Small intestine (tissue), 7 donors: ENCODE results near the gene JMJD6. TPM values are rescaled to one million over a fixed set of nuclear protein-coding genes. Genes with fewer than 3 reads are reported as not detected.
"Not testable (repeated sequence)": the region's sequence is repeated elsewhere in the genome, so short reads cannot be mapped to it uniquely, and the experiment has no call there.

ENCODE experiments used
- DNase-seq, 2 donors: peaks; one replicate each; pipeline versions ENCODE4 v3.0.0 to v3.0.0-alpha.2; 2013
- FAIRE-seq: peaks from 2 replicates; lab custom pipeline; 2012; peaks lifted over from hg19 to GRCh38; lab: Jason Lieb, UNC
- H3K27ac ChIP-seq, 3 donors: one replicate each; pipeline ENCODE4 v1.5.1; 2013; ENCODE audit warnings: low read length in 2 of 3, mild to moderate bottlenecking in 2 of 3, control low read depth in 1 of 3, inconsistent platforms in 1 of 3, low read depth in 1 of 3, moderate library complexity in 1 of 3
- H3K27me3 ChIP-seq, 3 donors: one replicate each; pipeline ENCODE4 v1.6.1; 2013; ENCODE audit warnings: low read length in 3 of 3, inconsistent platforms in 1 of 3; ENCODE audit not compliant: control insufficient read depth in 3 of 3, insufficient read depth in 3 of 3
- H3K36me3 ChIP-seq, 3 donors: one replicate each; pipeline ENCODE4 v1.6.1; 2013; ENCODE audit warnings: low read length in 3 of 3, inconsistent platforms in 1 of 3, low read depth in 1 of 3, mild to moderate bottlenecking in 1 of 3, moderate library complexity in 1 of 3; ENCODE audit not compliant: control insufficient read depth in 3 of 3, insufficient read depth in 2 of 3
- H3K4me1 ChIP-seq, 3 donors: one replicate each; pipeline ENCODE4 v1.6.1; 2013; ENCODE audit warnings: low read length in 2 of 3, inconsistent platforms in 1 of 3, low read depth in 1 of 3, mild to moderate bottlenecking in 1 of 3, moderate library complexity in 1 of 3; ENCODE audit not compliant: control insufficient read depth in 3 of 3, insufficient read depth in 2 of 3
- H3K4me3 ChIP-seq, 3 donors: one replicate each; pipeline ENCODE4 v1.5.1; 2013; ENCODE audit warnings: low read length in 3 of 3, control low read depth in 1 of 3, inconsistent platforms in 1 of 3, low read depth in 1 of 3, mild to moderate bottlenecking in 1 of 3, moderate library complexity in 1 of 3
- H3K9me3 ChIP-seq, 2 donors: one replicate each; pipeline ENCODE4 v1.6.1; 2013; ENCODE audit warnings: low read depth in 1 of 2, low read length in 1 of 2; ENCODE audit not compliant: control insufficient read depth in 2 of 2, insufficient read depth in 1 of 2
- WGBS, 3 donors: extraction: QIAGEN DNeasy Blood & Tissue Kit; methylation state at CpG; one replicate each; pipeline ENCODE4 v1.1.7; 2013; 5-methylcytosine and 5-hydroxymethylcytosine counted together
- polyA plus RNA-seq, 4 donors: library from polyadenylated mRNA; stranded (reverse) in 3 of 4; unstranded in 1 of 4; fragments of 200-250 nt in 3 of 4; fragments of 120-200 nt in 1 of 4; gene quantifications; one replicate each; pipeline versions ENCODE4 v1.2.1 to v1.2.3, GENCODE V29; 2013
- donor health status: healthy with polysubstance abuse.
- donor health status: control.
- donor health status: control.
- donor health status: Bipolar disorder and iron deficiency.
- donor health status: healthy.

Gene JMJD6
- polyA plus RNA-seq, 4 donors: 24.2 to 56.6 (median 39.1) TPM

DNA sequence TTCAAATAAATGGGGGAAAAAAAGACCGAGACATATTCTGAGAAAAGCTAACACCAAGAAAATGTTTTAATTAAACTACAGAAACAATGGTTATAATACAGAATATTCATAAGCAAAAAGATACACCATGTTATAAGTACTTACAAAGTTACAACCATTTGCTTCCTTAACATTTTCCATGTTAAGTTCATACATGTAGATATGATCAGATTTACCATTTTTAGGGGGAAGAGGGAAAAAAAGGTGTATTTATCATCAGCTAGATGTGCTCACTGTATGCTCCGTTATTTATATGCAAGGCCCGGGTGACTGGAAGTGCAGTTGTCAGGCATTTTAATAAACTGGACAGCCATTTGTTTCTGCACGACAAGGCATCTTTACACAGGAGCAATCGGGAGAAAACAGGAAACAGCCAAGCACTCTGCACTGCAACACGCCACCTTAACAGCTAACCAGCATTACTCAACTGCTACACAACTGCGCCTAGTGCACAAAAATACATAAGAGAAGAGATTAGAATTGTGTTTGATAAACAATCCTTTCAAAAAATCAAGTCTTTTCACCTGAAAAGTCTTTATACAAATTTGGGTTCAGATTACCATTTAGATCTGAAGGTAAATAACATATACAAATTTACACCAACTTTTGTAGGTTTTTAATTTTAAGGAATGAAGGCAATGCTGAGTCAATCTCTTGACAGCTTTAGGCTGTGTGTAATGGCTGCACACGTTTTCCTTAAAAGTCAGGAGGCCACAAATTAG, 7.9 kb upstream of the JMJD6 start:
- FAIRE-seq: no peak
- WGBS, 3 donors: 7 to 14% (median 7%) methylated on average over 8 of the region's 8 CpGs
- peak; percentile 38 for DNase-seq
- Histone ChIP-seq H3K9me3 (no peaks in the 10 kb centered on the region), H3K4me1 (peaks cover 0 to 13% (median 5%) of the 10 kb centered on the region in 3 donors), H3K27me3 (no peaks in the 10 kb centered on the region), H3K4me3 (peak overlapping the region in 2 of 3 donors; percentile 16 to 91), H3K36me3 (peaks cover 9 to 29% (median 12%) of the 10 kb centered on the region in 3 donors), H3K27ac (peak overlapping the region in 1 of 3 donors; percentile 99)

DNA sequence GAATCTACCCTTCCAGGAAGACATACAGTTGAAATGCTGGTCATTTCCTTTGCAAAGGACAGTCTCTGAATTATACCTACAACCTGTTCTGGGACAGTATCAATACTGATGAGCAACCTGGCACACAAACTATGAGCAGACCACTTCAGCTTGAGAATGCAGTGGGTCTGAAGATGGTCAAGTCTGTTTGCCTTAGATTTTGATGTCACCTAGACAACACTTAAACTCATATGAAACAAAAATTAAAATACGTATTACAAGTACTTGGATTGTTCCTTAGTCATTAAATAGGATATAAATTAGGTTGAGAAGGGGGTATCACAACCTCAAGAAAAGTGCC, 7.2 kb upstream of the JMJD6 start:
- H3K4me3 ChIP-seq: peak overlapping the region in 1 of 3 donors; percentile 3

DNA sequence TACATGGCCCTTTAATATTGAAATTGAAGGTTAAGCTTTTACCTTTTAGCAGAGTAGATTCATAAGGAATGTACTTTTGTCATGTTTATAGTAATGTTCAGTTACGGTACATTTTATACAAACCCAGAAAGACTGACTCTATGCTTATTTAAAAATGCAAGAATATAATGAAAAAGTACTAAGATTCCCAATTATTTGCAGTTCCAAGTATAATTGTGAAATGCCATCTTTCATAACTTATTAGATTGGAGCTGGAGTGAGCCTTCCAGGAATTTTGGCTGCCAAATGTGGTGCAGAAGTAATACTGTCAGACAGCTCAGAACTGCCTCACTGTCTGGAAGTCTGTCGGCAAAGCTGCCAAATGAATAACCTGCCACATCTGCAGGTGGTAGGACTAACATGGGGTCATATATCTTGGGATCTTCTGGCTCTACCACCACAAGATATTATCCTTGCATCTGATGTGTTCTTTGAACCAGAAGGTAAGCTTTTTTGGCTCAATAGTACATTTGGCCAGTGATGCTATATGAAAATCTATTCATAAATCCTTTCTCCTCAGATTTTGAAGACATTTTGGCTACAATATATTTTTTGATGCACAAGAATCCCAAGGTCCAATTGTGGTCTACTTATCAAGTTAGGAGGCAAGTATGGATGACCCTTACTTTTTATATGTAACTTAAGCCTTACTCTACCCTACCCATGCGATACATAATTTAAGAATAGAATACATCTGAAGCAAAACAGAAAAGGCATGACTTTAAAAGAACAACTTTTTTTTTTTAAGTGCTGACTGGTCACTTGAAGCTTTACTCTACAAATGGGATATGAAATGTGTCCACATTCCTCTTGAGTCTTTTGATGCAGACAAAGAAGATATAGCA, 6.6 kb upstream of the JMJD6 start:
- Histone ChIP-seq H3K4me3 (no peak overlapping the region), H3K27ac (no peak overlapping the region), H3K36me3 (peaks cover 9 to 29% (median 12%) of the 10 kb centered on the region in 3 donors), H3K27me3 (no peaks in the 10 kb centered on the region), H3K4me1 (peaks cover 0 to 5% (median 4%) of the 10 kb centered on the region in 3 donors), H3K9me3 (no peaks in the 10 kb centered on the region)
- DNase-seq (no peak), FAIRE-seq (no peak)
- 58 to 62% (median 60%) methylated on average over 3 of the region's 3 CpGs for WGBS, 3 donors

More for the DNA sequence above, 7.2 kb upstream of the JMJD6 start:
- FAIRE-seq (no peak), DNase-seq (no peak)
- Histone ChIP-seq H3K27ac (no peak overlapping the region), H3K36me3 (peaks cover 9 to 29% (median 12%) of the 10 kb centered on the region in 3 donors), H3K4me1 (peaks cover 0 to 6% (median 5%) of the 10 kb centered on the region in 3 donors), H3K9me3 (no peaks in the 10 kb centered on the region), H3K27me3 (no peaks in the 10 kb centered on the region)
- WGBS, 3 donors: 41 to 63% (median 53%) methylated on average over 1 of the region's 1 CpG

DNA sequence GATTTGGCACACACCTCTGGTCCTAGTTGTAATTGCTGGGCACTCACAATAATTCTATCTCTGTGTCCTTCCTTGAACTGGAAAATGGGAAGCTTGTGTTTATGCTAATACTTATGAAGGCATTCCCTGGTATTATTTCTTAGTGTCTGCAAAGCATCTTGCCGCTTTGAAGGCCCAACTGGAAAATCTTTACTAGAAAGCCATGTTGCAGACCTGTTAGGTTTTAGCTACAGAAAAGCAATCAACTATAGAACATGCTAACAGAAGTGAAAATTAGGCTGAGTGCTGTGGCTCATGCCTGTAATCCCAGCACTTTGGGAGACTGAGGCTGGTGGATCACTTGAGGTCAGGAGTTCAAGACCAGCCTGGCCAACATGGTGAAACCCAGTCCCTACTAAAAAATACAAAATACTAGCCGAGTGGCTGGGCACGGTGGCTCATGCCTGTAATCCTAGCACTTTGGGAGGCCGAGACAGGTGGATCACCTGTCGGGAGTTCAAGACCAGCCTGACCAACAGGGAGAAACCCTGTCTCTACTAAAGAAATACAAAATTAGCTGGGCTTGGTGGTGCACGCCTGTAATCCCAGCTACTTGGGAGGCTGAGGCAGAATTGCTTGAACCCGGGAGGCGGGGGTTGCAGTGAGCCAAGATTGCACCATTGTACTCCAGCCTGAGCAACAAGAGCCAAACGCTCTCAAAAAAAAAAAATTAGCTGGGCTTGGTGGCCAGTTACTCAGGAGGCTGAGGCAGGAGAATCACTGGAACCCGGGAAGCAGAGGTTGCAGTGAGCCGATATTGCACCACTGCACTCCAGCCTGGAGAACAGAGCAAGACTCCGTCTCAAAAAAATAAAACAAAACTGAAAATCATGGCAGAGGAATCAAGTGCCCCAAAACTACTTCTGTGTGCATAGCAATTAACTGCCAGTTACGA, 5.7 kb upstream of the JMJD6 start:
- peaks cover 0 to 11% (median 5%) of the 10 kb centered on the region in 3 donors for H3K4me1 ChIP-seq
- H3K36me3 ChIP-seq: peaks cover 9 to 29% (median 12%) of the 10 kb centered on the region in 3 donors
- not testable (repeated sequence) for H3K27me3 ChIP-seq, H3K9me3 ChIP-seq, DNase-seq, FAIRE-seq, H3K27ac ChIP-seq, H3K4me3 ChIP-seq
- WGBS, 3 donors: 76 to 83% (median 77%) methylated on average over 13 of the region's 13 CpGs

DNA sequence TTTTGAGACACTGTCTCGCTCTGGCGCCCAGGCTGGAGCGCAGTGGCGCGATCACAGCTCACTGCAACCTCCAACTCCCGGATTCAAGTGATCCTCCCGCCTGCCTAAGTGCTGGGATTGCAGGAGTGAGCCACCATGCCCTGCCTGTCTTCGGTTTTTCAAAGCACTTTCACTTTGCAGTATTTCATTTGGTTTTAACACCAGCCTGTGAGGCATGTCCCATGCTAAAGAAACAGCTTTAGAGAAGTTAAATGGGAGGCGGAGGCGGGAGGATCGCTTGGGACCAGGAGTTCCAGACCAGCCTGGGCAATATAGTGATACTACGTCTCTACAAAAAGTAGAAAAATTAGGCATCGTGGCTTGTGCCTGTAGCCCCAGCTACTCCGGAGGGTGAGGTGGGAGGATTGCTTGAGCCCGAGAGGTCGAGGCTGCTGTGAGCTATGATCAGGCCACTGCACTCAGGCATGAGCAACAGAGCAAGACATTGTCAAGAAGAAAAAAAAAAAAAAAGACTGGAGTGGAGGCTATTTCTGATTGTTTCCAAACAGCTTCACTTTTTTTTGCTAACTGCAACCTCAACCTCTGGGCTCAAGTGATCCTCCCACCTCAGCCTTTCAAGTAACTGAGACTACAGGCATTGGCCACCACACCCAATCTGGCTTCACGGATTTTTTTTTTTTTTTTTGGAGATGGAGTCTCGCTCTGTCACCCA, 1.5 kb upstream of the JMJD6 start:
- Histone ChIP-seq H3K4me1 (peaks cover 0 to 15% (median 3%) of the 10 kb centered on the region in 3 donors), H3K4me3 (peak overlapping the region; percentile 84 to 90 (median 89)), H3K9me3 (no peaks in the 10 kb centered on the region), H3K27ac (peak overlapping the region; percentile 98 to 100 (median 99)), H3K36me3 (peaks cover 6 to 44% (median 8%) of the 10 kb centered on the region in 3 donors), H3K27me3 (no peaks in the 10 kb centered on the region)
- DNase-seq (peak; percentile 41 to 49), FAIRE-seq (no peak)
- WGBS, 3 donors: 13 to 35% (median 19%) methylated on average over 17 to 18 of the region's 18 CpGs

DNA sequence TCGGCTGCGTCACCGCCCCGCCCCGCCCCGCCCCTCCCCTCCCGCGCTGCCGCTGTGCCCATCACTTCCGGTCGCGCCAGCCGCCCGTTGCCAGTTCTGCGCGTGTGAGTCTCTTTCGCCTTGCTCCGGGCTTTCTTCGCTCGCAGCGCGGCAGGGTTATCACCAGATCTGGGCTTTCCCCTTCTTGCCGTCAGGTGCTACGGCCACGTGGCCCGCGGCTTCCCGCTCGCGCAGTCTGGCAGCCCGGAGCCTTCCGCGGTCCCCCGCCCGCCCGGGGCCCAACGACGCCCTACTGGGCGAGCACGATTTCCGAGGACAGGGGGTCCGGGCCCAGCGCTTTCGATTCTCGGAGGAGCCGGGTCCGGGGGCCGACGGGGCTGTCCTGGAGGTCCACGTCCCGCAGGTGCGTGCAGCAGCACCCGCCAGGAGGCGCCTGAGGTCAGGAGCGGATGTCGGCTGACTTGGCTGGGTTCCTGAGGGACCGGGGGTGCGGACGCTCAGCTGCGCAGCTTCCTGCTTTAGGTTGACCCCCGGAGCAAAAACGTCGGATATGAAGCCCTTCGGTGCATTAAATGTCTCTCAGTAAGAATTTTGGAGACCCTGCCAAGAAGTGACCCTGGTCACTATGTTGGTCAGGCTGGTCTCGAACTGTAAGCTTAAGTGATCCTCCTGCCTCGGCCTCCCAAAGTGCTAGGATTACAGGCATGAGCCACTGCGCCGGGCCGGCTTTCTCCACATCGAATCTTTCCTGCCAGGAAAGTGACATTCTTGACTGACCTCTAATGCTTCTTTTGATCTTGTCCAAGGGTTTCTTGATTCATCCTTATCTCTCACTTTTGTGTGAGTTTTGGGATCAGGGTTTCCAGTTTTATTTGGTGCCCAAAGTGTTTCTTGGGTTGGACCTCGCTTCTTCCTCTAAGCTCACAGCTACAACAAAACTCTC, 641 bp upstream of the JMJD6 start, which contains the start of gene METTL23:
TSS of gene METTL23 (plus strand) at position 64 of the 943 bp plus-strand sequence. CDS start 2,872 bp downstream, outside the sequence.
- Histone ChIP-seq H3K9me3 (no peaks in the 10 kb centered on the region), H3K36me3 (peaks cover 4 to 46% (median 8%) of the 10 kb centered on the region in 3 donors), H3K4me1 (peaks cover 0 to 15% (median 3%) of the 10 kb centered on the region in 3 donors), H3K27ac (peak within 1 kb of the TSS; percentile 99 to 100 (median 100)), H3K27me3 (no peaks in the 10 kb centered on the region), H3K4me3 (peak within 1 kb of the TSS; percentile 84 to 90 (median 89))
- DNase-seq (peak; percentile 75 to 90), FAIRE-seq (no peak)
- WGBS, 3 donors: 0 to 1% (median 0%) methylated on average over 48 to 71 of the region's 71 CpGs
